Measurements from ENCODE around the gene GET4.
"Not testable (repeated sequence)": the region's sequence is repeated elsewhere in the genome, so short reads cannot be mapped to it uniquely, and the experiment has no call there.

The GET4 gene

DNA sequence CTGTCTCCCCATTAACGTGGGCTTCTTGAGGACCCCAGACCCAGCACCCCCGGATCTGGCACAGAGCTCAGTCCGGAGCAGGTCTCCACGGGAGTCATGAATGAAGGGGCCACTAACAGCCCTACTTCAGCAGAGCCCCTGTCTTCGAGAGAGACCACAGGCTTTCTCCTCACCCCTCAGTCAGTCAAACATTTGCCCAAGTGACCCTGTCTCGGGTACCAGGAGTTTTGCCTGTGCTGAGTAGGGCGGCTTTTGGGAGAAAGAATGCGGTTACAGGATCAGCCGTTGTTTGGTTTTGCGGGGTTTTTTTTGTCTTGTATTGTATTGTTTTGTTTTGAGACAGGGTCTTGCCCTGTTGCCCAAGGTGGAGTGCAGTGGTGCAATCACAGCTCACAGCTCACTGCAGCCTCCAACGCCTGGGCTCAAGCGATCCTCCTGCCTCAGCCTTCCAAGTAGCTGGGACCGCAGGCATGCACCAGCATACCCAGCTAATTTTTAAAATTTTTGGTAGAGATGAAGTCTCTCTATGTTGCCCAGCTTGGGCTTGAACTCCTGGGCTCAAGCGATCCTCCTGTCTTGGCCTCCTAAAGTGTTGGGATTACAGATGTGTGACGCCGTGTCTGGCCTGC is 61.6 kb downstream of the GET4 start:
- in situ Hi-C loops (cut with MboI; ENCODE audit: low pct_unique_long_range_greater_than_20kb, low sequenced_read_pairs, unreplicated experiment), result no loop called here
- TF ChIP-seq, protein P1, sequence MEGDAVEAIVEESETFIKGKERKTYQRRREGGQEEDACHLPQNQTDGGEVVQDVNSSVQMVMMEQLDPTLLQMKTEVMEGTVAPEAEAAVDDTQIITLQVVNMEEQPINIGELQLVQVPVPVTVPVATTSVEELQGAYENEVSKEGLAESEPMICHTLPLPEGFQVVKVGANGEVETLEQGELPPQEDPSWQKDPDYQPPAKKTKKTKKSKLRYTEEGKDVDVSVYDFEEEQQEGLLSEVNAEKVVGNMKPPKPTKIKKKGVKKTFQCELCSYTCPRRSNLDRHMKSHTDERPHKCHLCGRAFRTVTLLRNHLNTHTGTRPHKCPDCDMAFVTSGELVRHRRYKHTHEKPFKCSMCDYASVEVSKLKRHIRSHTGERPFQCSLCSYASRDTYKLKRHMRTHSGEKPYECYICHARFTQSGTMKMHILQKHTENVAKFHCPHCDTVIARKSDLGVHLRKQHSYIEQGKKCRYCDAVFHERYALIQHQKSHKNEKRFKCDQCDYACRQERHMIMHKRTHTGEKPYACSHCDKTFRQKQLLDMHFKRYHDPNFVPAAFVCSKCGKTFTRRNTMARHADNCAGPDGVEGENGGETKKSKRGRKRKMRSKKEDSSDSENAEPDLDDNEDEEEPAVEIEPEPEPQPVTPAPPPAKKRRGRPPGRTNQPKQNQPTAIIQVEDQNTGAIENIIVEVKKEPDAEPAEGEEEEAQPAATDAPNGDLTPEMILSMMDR (IDR thresholded peaks at IDR 0.05; ENCODE audit: extremely low read depth, insufficient read depth, missing control alignments), result no peak
- no peak for DNase-seq (ENCODE audit: low spot score)

DNA sequence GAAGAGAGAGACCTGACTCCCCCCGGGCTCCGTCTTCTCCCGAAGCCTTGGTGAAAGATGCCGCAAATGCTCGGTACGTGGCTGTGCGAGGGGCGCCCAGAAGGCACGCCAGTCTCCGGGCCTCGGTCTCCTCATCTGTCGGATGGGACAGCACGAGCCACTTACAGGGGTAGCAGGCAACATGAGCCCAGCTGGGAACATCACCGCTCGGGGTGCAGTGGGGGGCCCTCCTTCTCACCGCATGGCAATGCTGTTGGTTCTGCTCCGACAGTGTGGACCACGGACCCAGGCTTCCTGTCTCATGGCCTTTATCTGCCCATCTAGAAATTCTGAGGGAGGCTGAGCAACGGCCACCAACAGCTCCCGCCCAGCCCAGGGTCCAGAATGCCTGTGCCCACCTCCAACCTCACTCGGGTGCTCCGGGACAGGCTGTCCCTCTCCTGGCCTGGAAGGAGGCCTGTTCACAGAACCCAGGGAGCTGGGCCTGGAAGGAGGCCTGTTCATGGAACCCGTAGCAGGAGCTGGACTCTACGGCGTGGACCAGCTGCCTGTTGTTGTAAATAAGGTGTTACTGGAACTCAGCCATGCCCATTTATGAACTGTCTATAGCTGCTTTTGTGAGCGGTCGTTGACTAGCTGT is 62.3 kb downstream of the GET4 start:
- in situ Hi-C loops (cut with MboI; ENCODE audit: low pct_unique_long_range_greater_than_20kb, low sequenced_read_pairs, unreplicated experiment), result no loop called here
- no peak for DNase-seq (ENCODE audit: low spot score)
- TF ChIP-seq, protein P1 (IDR thresholded peaks at IDR 0.05; ENCODE audit: extremely low read depth, insufficient read depth, missing control alignments), result no peak

DNA sequence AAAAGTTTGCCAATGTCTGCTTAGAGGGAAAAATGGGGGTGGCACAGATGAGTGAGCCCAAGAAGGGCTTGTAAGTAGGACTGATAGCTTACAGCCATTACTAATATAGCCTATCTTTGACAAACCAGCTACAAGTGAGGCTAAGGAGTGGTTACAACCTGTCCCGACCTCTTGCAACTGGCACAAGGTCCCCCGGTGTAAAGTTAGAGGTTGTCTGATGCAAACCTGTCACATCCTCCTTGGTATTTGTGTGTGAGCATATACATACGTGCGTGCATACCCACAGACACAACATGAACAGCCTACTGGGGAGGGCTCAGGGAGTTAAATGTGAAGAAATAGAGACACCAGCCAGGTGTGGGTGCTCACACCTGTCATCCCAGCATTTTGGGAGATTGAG is 63.5 kb downstream of the GET4 start:
- DNase-seq (ENCODE audit: low spot score), result no peak
- in situ Hi-C loops (cut with MboI; ENCODE audit: low pct_unique_long_range_greater_than_20kb, low sequenced_read_pairs, unreplicated experiment), result no loop called here
- TF ChIP-seq, protein P1 (IDR thresholded peaks at IDR 0.05; ENCODE audit: extremely low read depth, insufficient read depth, missing control alignments), result no peak

DNA sequence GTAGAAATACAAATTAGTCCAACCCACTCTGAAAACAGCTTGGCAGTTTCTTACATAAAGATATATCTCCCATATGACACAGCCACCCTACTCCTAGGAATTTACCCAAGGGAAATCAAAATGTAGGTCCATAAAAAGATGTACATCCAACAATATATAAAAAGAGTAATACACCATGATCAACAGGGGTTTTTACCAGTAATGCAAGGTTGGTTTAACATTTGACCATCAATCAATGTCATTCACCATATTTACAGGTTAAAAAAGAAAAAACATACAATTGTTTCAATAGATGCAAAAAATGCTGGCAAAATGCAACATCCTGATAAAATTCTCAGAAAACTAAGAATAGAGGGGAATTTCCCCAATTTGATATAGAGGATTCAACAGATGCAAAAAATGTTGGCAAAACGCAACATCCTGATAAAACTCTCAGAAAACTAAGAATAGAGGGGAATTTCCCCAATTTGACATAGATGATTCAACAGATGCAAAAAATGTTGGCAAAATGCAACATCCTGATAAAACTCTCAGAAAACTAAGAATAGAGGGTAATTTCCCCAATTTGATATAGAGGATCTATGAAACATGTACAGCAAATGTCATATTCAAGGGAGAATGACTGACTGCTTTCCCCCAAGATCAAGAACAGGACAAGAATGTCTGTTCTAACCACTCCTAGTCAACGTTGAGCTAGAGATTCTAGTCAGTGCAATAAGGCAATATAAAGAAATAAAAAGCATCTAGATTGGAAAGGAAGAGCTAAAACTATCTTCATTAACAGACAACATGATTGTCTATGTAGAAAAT is 64.5 kb downstream of the GET4 start:
- no peak for DNase-seq (ENCODE audit: low spot score)
- in situ Hi-C loops (cut with MboI; ENCODE audit: low pct_unique_long_range_greater_than_20kb, low sequenced_read_pairs, unreplicated experiment), result no loop called here
- TF ChIP-seq, protein P1 (IDR thresholded peaks at IDR 0.05; ENCODE audit: extremely low read depth, insufficient read depth, missing control alignments), result no peak

DNA sequence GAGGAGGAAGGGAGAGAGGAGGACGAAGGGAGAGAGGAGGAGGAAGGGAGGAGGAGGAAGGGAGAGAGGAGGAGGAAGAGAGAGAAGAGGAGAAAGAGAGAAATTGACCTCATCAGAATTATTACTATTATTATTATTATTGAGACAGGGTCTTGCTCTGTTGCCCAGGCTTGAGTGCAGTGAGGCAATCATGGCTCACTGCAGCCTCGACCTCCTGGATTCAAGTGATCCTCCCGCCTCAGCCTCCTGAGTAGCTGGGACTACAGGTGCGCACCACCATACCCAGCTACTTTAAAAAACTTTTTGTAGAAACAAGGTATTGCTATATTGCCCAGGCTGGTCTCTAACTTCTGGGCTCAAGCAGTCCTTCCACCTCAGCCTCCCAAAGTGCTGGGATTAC is 67.4 kb downstream of the GET4 start:
- DNase-seq (ENCODE audit: low spot score); in situ Hi-C loops (cut with MboI; ENCODE audit: low pct_unique_long_range_greater_than_20kb, low sequenced_read_pairs, unreplicated experiment): not testable (repeated sequence)

DNA sequence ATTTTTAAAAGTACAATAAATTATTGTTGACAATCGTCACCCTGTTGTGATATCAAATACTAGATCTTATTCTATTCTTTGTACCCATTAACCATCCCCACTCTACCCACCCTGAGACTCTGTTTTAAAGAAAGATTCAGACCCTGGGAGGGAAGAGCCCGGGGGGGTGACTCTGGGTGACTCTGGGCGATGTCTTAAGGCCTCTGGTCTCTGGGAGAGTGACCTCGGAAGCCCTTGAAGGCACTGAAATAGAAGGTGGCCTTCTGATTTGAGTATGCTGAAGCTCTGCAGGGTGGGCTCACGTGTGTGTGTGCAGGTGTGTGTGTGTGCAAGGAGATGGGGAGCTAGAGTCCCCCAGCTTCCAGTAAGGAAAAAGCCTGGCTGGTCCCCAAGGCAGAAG is 68.4 kb downstream of the GET4 start:
- no peak for DNase-seq (ENCODE audit: low spot score)
- in situ Hi-C loops (cut with MboI; ENCODE audit: low pct_unique_long_range_greater_than_20kb, low sequenced_read_pairs, unreplicated experiment), result no loop called here
- TF ChIP-seq, protein P1 (IDR thresholded peaks at IDR 0.05; ENCODE audit: extremely low read depth, insufficient read depth, missing control alignments), result no peak

DNA sequence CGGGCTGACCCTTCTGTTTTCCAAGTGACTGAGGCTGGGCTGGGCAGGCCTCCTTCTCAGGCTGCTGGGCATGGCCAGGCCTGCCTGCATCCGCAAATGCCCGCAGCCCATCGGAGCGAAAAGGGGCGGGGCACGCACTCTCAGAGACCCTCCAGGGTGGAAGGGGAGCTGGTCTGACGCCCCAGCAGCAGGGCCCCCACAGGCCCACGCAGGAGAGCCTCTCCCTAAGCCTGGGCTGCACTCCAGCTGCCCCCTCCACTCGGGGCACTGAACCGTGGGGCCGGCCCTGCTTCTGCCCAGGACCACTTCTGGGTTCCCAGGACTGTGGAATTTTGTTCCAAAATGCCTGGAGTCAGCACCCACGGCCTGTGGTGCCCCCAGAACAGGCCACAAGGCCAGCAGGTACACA is 68.8 kb downstream of the GET4 start:
- TF ChIP-seq, protein P1 (IDR thresholded peaks at IDR 0.05; ENCODE audit: extremely low read depth, insufficient read depth, missing control alignments), result no peak
- in situ Hi-C loops (cut with MboI; ENCODE audit: low pct_unique_long_range_greater_than_20kb, low sequenced_read_pairs, unreplicated experiment), result no loop called here
- DNase-seq (ENCODE audit: low spot score), result no peak
